ENCODE measurements around the gene LIN52. TPM values are rescaled to one million over a fixed set of nuclear protein-coding genes. Genes with fewer than 3 reads are reported as not detected.

LIN52 gene
- polyA plus RNA-seq, 1 donor from 2014 or later: 57.9 TPM

GRCh38 chr14:74245292-74245691 is 160.5 kb downstream of the LIN52 start:
- Histone ChIP-seq H3K79me2 (replicated peaks; ENCODE audit: insufficient read depth, low read length) (no peaks in the 10 kb centered on the region), H3K4me3 (ENCODE audit: low read length) (no peak overlapping the region)

DNA sequence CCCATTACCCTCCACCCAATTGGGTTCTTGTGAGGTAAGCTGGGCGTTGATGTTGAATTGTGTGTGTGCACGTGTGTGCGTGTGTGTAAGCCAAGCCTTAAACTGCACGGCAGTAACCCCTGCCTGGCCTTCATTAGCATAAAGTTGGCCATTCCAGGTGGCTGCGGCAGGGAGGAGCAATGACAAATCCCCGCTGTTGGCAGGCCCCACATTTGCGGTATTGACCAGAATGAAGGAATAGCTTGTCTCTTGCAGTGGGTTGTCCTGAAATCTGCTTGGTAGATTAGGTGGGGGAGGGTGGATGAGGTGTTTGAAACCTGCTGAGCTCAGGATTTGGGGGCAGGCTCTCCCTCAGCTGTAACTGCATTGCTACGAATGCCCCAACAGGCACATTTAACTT is 161.8 kb downstream of the LIN52 start:
- H3F3A ChIP-seq (ENCODE audit: insufficient read depth, low read length, poor library complexity, severe bottlenecking): no peaks in the 10 kb centered on the region
- H3K9me2 ChIP-seq (ENCODE audit: insufficient read depth, low read length): no peaks in the 10 kb centered on the region
- peaks cover 29% of the 10 kb centered on the region for H3K27me3 ChIP-seq (ENCODE audit: insufficient read depth, low read depth, low read length)
- H3K79me2 ChIP-seq (replicated peaks; ENCODE audit: insufficient read depth, low read length): no peaks in the 10 kb centered on the region
- no peaks in the 10 kb centered on the region for H3K36me3 ChIP-seq (ENCODE audit: insufficient read depth, low read length)
- TF ChIP-seq EZH2 (IDR thresholded peaks at IDR 0.05; ENCODE audit: borderline replicate concordance, insufficient read depth, low read length, poor library complexity, severe bottlenecking): no peak
- no peak for TF ChIP-seq POLR2AphosphoS5 (IDR thresholded peaks at IDR 0.05)
- no peak for TF ChIP-seq SMC3 (conservative IDR thresholded peaks at IDR 0.05; ENCODE audit: poor library complexity)
- no peak for TF ChIP-seq REST (IDR thresholded peaks at IDR 0.05; ENCODE audit: borderline replicate concordance)
- TF ChIP-seq EP300 (conservative IDR thresholded peaks at IDR 0.05; ENCODE audit: poor library complexity, severe bottlenecking): no peak
- no peak for TF ChIP-seq MXI1 (conservative IDR thresholded peaks at IDR 0.05; ENCODE audit: poor library complexity, severe bottlenecking)
- no peak for TF ChIP-seq CTCF (IDR thresholded peaks at IDR 0.05; ENCODE audit: poor library complexity, severe bottlenecking)
- no peak for TF ChIP-seq TAF1 (IDR thresholded peaks at IDR 0.05; ENCODE audit: low read depth)
- no peak for TF ChIP-seq RAD21 (conservative IDR thresholded peaks at IDR 0.05)
- no peak overlapping the region for H3K9ac ChIP-seq (ENCODE audit: low read length)
- no peaks in the 10 kb centered on the region for H3K9me3 ChIP-seq (ENCODE audit: low read length)
- H3K27ac ChIP-seq (ENCODE audit: low read length): no peak overlapping the region
- no peaks in the 10 kb centered on the region for H4K20me1 ChIP-seq (ENCODE audit: insufficient read depth)
- H3K4me2 ChIP-seq (ENCODE audit: low read length): no peak overlapping the region
- H3K4me3 ChIP-seq (ENCODE audit: low read length): no peak overlapping the region
- H2AFZ ChIP-seq (ENCODE audit: low read depth, low read length): no peak overlapping the region

More at GRCh38 chr14:74245292-74245691, 160.5 kb downstream of the LIN52 start:
- H3K27me3 ChIP-seq (ENCODE audit: insufficient read depth, low read depth, low read length): peaks cover 42% of the 10 kb centered on the region
- no peaks in the 10 kb centered on the region for H3F3A ChIP-seq (ENCODE audit: insufficient read depth, low read length, poor library complexity, severe bottlenecking)
- H3K4me2 ChIP-seq (ENCODE audit: low read length): no peak overlapping the region
- no peak for TF ChIP-seq MXI1 (conservative IDR thresholded peaks at IDR 0.05; ENCODE audit: poor library complexity, severe bottlenecking)
- no peaks in the 10 kb centered on the region for H4K20me1 ChIP-seq (ENCODE audit: insufficient read depth)
- H3K9me2 ChIP-seq (ENCODE audit: insufficient read depth, low read length): no peaks in the 10 kb centered on the region
- H3K36me3 ChIP-seq (ENCODE audit: insufficient read depth, low read length): no peaks in the 10 kb centered on the region
- H3K27ac ChIP-seq (ENCODE audit: low read length): no peak overlapping the region
- H3K9me3 ChIP-seq (ENCODE audit: low read length): no peaks in the 10 kb centered on the region
- H2AFZ ChIP-seq (ENCODE audit: low read depth, low read length): no peak overlapping the region
- no peak overlapping the region for H3K9ac ChIP-seq (ENCODE audit: low read length)

DNA sequence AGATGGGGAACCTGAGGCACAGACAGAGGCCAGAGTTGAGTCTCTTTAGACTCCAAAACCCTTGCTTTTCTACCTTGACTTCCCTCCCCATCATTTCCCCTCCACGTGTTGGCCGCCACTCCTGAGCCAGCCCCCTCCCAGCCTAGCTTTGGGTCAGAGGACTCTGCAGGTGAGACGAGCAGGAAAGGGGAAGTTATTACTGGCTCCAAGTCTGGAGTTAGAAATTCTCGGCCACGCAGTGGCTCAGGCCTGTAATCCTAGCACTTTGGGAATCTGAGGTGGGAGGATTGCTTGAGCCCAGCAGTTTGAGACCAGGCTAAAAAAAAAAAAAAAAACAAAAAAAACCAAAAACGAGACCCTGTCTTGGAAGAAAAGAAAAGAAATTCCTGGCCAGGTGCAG is 163.3 kb downstream of the LIN52 start:
- no peak overlapping the region for H3K9ac ChIP-seq (ENCODE audit: low read length)
- TF ChIP-seq SMC3 (conservative IDR thresholded peaks at IDR 0.05; ENCODE audit: poor library complexity) (no peak), EP300 (conservative IDR thresholded peaks at IDR 0.05; ENCODE audit: poor library complexity, severe bottlenecking) (no peak), MXI1 (conservative IDR thresholded peaks at IDR 0.05; ENCODE audit: poor library complexity, severe bottlenecking) (no peak), EZH2 (IDR thresholded peaks at IDR 0.05; ENCODE audit: borderline replicate concordance, insufficient read depth, low read length, poor library complexity, severe bottlenecking) (no peak), REST (IDR thresholded peaks at IDR 0.05; ENCODE audit: borderline replicate concordance) (no peak), CTCF (IDR thresholded peaks at IDR 0.05; ENCODE audit: poor library complexity, severe bottlenecking) (no peak), TAF1 (IDR thresholded peaks at IDR 0.05; ENCODE audit: low read depth) (no peak), POLR2AphosphoS5 (IDR thresholded peaks at IDR 0.05) (no peak), RAD21 (conservative IDR thresholded peaks at IDR 0.05) (no peak)
- H3K9me2 ChIP-seq (ENCODE audit: insufficient read depth, low read length): no peaks in the 10 kb centered on the region

More for the DNA sequence above, 163.3 kb downstream of the LIN52 start:
- Histone ChIP-seq H3F3A (ENCODE audit: insufficient read depth, low read length, poor library complexity, severe bottlenecking) (no peaks in the 10 kb centered on the region), H3K36me3 (ENCODE audit: insufficient read depth, low read length) (no peaks in the 10 kb centered on the region), H3K27me3 (ENCODE audit: insufficient read depth, low read depth, low read length) (peaks cover 14% of the 10 kb centered on the region), H3K27ac (ENCODE audit: low read length) (no peak overlapping the region), H3K4me3 (ENCODE audit: low read length) (no peak overlapping the region), H3K79me2 (replicated peaks; ENCODE audit: insufficient read depth, low read length) (no peaks in the 10 kb centered on the region), H2AFZ (ENCODE audit: low read depth, low read length) (no peak overlapping the region), H3K9me3 (ENCODE audit: low read length) (no peaks in the 10 kb centered on the region), H4K20me1 (ENCODE audit: insufficient read depth) (no peaks in the 10 kb centered on the region), H3K4me2 (ENCODE audit: low read length) (no peak overlapping the region)
